Measurements from ENCODE around the gene NMBR. TPM values are rescaled to one million over a fixed set of nuclear protein-coding genes. Genes with fewer than 3 reads are reported as not detected.
"Not testable (repeated sequence)": the region's sequence is repeated elsewhere in the genome, so short reads cannot be mapped to it uniquely, and the experiment has no call there.

The NMBR gene
- total and polyA plus RNA-seq, 4 experiments from 2014 or later: not detected

- intact Hi-C loops (cut with micrococcal nuclease): loop anchor here (1.0 kb wide), 4 partner anchors 95 to 471 kb away; no protein-coding TSS in a partner anchor
- ChIA-PET CTCF (ENCODE audit: partially characterized antibody) (interaction anchor here (0.9 to 2.3 kb wide), 7 partner anchors 9 to 435 kb away, joined by 3 to 10 read pairs (median 6); no protein-coding TSS in a partner anchor), POLR2A (ENCODE audit: partially characterized antibody) (no interaction called here)
Observed at GRCh38 chr6:142112451-142113061, 34.4 kb downstream of the NMBR start.

GRCh38 chr6:142110820-142111219, 36.1 kb downstream of the NMBR start:
- H3K4me1 Mint-ChIP-seq; H3K4me1 ChIP-seq (ENCODE audit: insufficient read depth, low read length); H3K27me3 ChIP-seq (ENCODE audit: insufficient read depth, low read length); H3K36me3 Mint-ChIP-seq; intact Hi-C loops (cut with micrococcal nuclease); DNase-seq; H3K27me3 Mint-ChIP-seq; POLR2A ChIA-PET (ENCODE audit: partially characterized antibody); H3K27ac ChIP-seq (ENCODE audit: low read depth, low read length); H3K36me3 ChIP-seq (ENCODE audit: insufficient read depth, low read length); H3K9me3 Mint-ChIP-seq; H3K27ac Mint-ChIP-seq; H3K9me3 ChIP-seq (ENCODE audit: control insufficient read depth in 1 of 2, low read length in 2 of 2); H3K4me3 Mint-ChIP-seq; H3K4me3 ChIP-seq (ENCODE audit: low read length in 2 of 2): not testable (repeated sequence)
- CTCF ChIA-PET (ENCODE audit: partially characterized antibody): interaction anchor here (1.2 to 2.4 kb wide), 3 partner anchors 11 to 434 kb away, joined by 3 to 9 read pairs (median 8); no protein-coding TSS in a partner anchor

More at GRCh38 chr6:142112451-142113061, 34.4 kb downstream of the NMBR start:
- Histone ChIP-seq H3K27ac (ENCODE audit: low read depth, low read length) (no peak overlapping the region), H3K4me1 (ENCODE audit: insufficient read depth, low read length) (no peaks in the 10 kb centered on the region), H3K27me3 (ENCODE audit: insufficient read depth, low read length) (no peaks in the 10 kb centered on the region), H3K36me3 (ENCODE audit: insufficient read depth, low read length) (no peaks in the 10 kb centered on the region), H3K9me3 (ENCODE audit: control insufficient read depth in 1 of 2, low read length in 2 of 2) (no peaks in the 10 kb centered on the region), H3K4me3 (ENCODE audit: low read length in 2 of 2) (no peak overlapping the region)
- no peaks in the 10 kb centered on the region for H3K36me3 Mint-ChIP-seq
- H3K27me3 Mint-ChIP-seq: peaks cover 2% of the 10 kb centered on the region in 2 donors
- H3K9me3 Mint-ChIP-seq: no peaks in the 10 kb centered on the region
- peak; percentile 51 to 56 (median 55) for DNase-seq
- H3K4me1 Mint-ChIP-seq: peaks cover 0 to 2% (median 0%) of the 10 kb centered on the region in 4 donors
- no peak overlapping the region for H3K27ac Mint-ChIP-seq
- no peak overlapping the region for H3K4me3 Mint-ChIP-seq

- H3K36me3 ChIP-seq (ENCODE audit: insufficient read depth, low read length); H3K27me3 ChIP-seq (ENCODE audit: insufficient read depth, low read length); H3K27ac ChIP-seq (ENCODE audit: low read depth, low read length); DNase-seq; H3K4me1 ChIP-seq (ENCODE audit: insufficient read depth, low read length); H3K36me3 Mint-ChIP-seq; H3K9me3 Mint-ChIP-seq; CTCF ChIA-PET (ENCODE audit: partially characterized antibody); POLR2A ChIA-PET (ENCODE audit: partially characterized antibody); intact Hi-C loops (cut with micrococcal nuclease); H3K27ac Mint-ChIP-seq; H3K4me3 Mint-ChIP-seq; H3K4me1 Mint-ChIP-seq; H3K27me3 Mint-ChIP-seq; H3K4me3 ChIP-seq (ENCODE audit: low read length in 2 of 2); H3K9me3 ChIP-seq (ENCODE audit: control insufficient read depth in 1 of 2, low read length in 2 of 2): not testable (repeated sequence)
Observed at GRCh38 chr6:142104820-142105219, 42.1 kb downstream of the NMBR start.

- H3K27me3 ChIP-seq (ENCODE audit: insufficient read depth, low read length): peaks cover 5% of the 10 kb centered on the region
- Mint-ChIP-seq H3K4me3 (peak overlapping the region in 2 of 8 donors; percentile 44 to 46), H3K9me3 (peaks cover 0 to 2% (median 0%) of the 10 kb centered on the region in 8 donors), H3K27ac (no peak overlapping the region), H3K27me3 (peaks cover 14 to 21% of the 10 kb centered on the region in 2 donors), H3K36me3 (no peaks in the 10 kb centered on the region), H3K4me1 (peaks cover 5 to 9% (median 7%) of the 10 kb centered on the region in 4 donors)
- H3K4me3 ChIP-seq (ENCODE audit: low read length in 2 of 2): no peak overlapping the region
- no peak overlapping the region for H3K27ac ChIP-seq (ENCODE audit: low read depth, low read length)
- no peaks in the 10 kb centered on the region for H3K9me3 ChIP-seq (ENCODE audit: control insufficient read depth in 1 of 2, low read length in 2 of 2)
- intact Hi-C loops (cut with micrococcal nuclease): no loop called here
- ChIA-PET POLR2A (ENCODE audit: partially characterized antibody) (no interaction called here), CTCF (ENCODE audit: partially characterized antibody) (no interaction called here)
- H3K4me1 ChIP-seq (ENCODE audit: insufficient read depth, low read length): peaks cover 8% of the 10 kb centered on the region
- no peaks in the 10 kb centered on the region for H3K36me3 ChIP-seq (ENCODE audit: insufficient read depth, low read length)
- DNase-seq: no peak
Observed at GRCh38 chr6:142088858-142089216, 58.1 kb downstream of the NMBR start.

GRCh38 chr6:142087950-142088857, 58.7 kb downstream of the NMBR start:
- DNase-seq: no peak
- intact Hi-C loops (cut with micrococcal nuclease): no loop called here

GRCh38 chr6:142079130-142079529, 67.8 kb downstream of the NMBR start:
- no peaks in the 10 kb centered on the region for H3K36me3 Mint-ChIP-seq
- no peak overlapping the region for H3K27ac Mint-ChIP-seq
- Histone ChIP-seq H3K4me3 (ENCODE audit: low read length in 2 of 2) (no peak overlapping the region), H3K4me1 (ENCODE audit: insufficient read depth, low read length) (peaks cover 8% of the 10 kb centered on the region), H3K36me3 (ENCODE audit: insufficient read depth, low read length) (no peaks in the 10 kb centered on the region), H3K27me3 (ENCODE audit: insufficient read depth, low read length) (no peaks in the 10 kb centered on the region), H3K27ac (ENCODE audit: low read depth, low read length) (no peak overlapping the region), H3K9me3 (ENCODE audit: control insufficient read depth in 1 of 2, low read length in 2 of 2) (no peaks in the 10 kb centered on the region)
- peaks cover 0 to 1% (median 0%) of the 10 kb centered on the region in 8 donors for H3K9me3 Mint-ChIP-seq
- intact Hi-C loops (cut with micrococcal nuclease): no loop called here
- H3K27me3 Mint-ChIP-seq: peaks cover 0 to 5% of the 10 kb centered on the region in 2 donors
- no peak for DNase-seq
- peaks cover 5 to 17% (median 6%) of the 10 kb centered on the region in 4 donors for H3K4me1 Mint-ChIP-seq
- ChIA-PET CTCF (ENCODE audit: partially characterized antibody) (no interaction called here), POLR2A (ENCODE audit: partially characterized antibody) (no interaction called here)
- no peak overlapping the region for H3K4me3 Mint-ChIP-seq

More at GRCh38 chr6:142087950-142088857, 58.7 kb downstream of the NMBR start:
- peaks cover 5% of the 10 kb centered on the region for H3K27me3 ChIP-seq (ENCODE audit: insufficient read depth, low read length)
- H3K9me3 ChIP-seq (ENCODE audit: control insufficient read depth in 1 of 2, low read length in 2 of 2): no peaks in the 10 kb centered on the region
- Mint-ChIP-seq H3K4me1 (peaks cover 5 to 9% (median 7%) of the 10 kb centered on the region in 4 donors), H3K27ac (no peak overlapping the region), H3K4me3 (peak overlapping the region in 5 of 8 donors; percentile 36 to 46 (median 43)), H3K36me3 (no peaks in the 10 kb centered on the region), H3K27me3 (peaks cover 16 to 17% of the 10 kb centered on the region in 2 donors), H3K9me3 (peaks cover 0 to 2% (median 0%) of the 10 kb centered on the region in 8 donors)
- no peak overlapping the region for H3K4me3 ChIP-seq (ENCODE audit: low read length in 2 of 2)
- no peak overlapping the region for H3K27ac ChIP-seq (ENCODE audit: low read depth, low read length)
- peaks cover 8% of the 10 kb centered on the region for H3K4me1 ChIP-seq (ENCODE audit: insufficient read depth, low read length)
- H3K36me3 ChIP-seq (ENCODE audit: insufficient read depth, low read length): no peaks in the 10 kb centered on the region
- CTCF ChIA-PET (ENCODE audit: partially characterized antibody): no interaction called here
- POLR2A ChIA-PET (ENCODE audit: partially characterized antibody): no interaction called here

- no peak overlapping the region for H3K27ac ChIP-seq (ENCODE audit: low read depth, low read length)
- H3K4me1 ChIP-seq (ENCODE audit: insufficient read depth, low read length): peaks cover 8% of the 10 kb centered on the region
- no peak overlapping the region for H3K4me3 ChIP-seq (ENCODE audit: low read length in 2 of 2)
- Mint-ChIP-seq H3K36me3 (no peaks in the 10 kb centered on the region), H3K4me1 (peaks cover 5 to 17% (median 6%) of the 10 kb centered on the region in 4 donors), H3K4me3 (peak overlapping the region in 5 of 8 donors; percentile 23 to 67 (median 52)), H3K27ac (peak overlapping the region in 4 of 7 donors; percentile 4 to 63 (median 22)), H3K27me3 (peaks cover 0 to 1% of the 10 kb centered on the region in 2 donors), H3K9me3 (peaks cover 0 to 12% (median 2%) of the 10 kb centered on the region in 8 donors)
- intact Hi-C loops (cut with micrococcal nuclease): no loop called here
- no peaks in the 10 kb centered on the region for H3K36me3 ChIP-seq (ENCODE audit: insufficient read depth, low read length)
- no peaks in the 10 kb centered on the region for H3K27me3 ChIP-seq (ENCODE audit: insufficient read depth, low read length)
- H3K9me3 ChIP-seq (ENCODE audit: control insufficient read depth in 1 of 2, low read length in 2 of 2): no peaks in the 10 kb centered on the region
- peak in 4 of 5 donors; percentile 3 to 21 (median 14) for DNase-seq
- CTCF ChIA-PET (ENCODE audit: partially characterized antibody): interaction anchor here (1.0 kb wide), 1 partner anchor 10 kb away, joined by 3 read pairs; no protein-coding TSS in a partner anchor
- POLR2A ChIA-PET (ENCODE audit: partially characterized antibody): interaction anchor here (0.6 kb wide), 1 partner anchor 8 kb away, joined by 3 read pairs; no protein-coding TSS in a partner anchor
Observed at GRCh38 chr6:142075516-142076101, 71.3 kb downstream of the NMBR start.
